GM21825 (cell line): ENCODE results near the gene DNER.
A peak's percentile ranks its signal among the peaks of the same experiment; 100 is the strongest.
"Not testable (repeated sequence)": the region's sequence is repeated elsewhere in the genome, so short reads cannot be mapped to it uniquely, and the experiment has no call there.

Source experiments
- ATAC-seq: cut with Tn5 transposase; IDR thresholded peaks from one replicate; pipeline ENCODE4 v1.9.1; 2021; ENCODE audit warnings: mild to moderate bottlenecking, moderate library complexity; ENCODE audit not compliant: unreplicated experiment

Gene DNER

DNA sequence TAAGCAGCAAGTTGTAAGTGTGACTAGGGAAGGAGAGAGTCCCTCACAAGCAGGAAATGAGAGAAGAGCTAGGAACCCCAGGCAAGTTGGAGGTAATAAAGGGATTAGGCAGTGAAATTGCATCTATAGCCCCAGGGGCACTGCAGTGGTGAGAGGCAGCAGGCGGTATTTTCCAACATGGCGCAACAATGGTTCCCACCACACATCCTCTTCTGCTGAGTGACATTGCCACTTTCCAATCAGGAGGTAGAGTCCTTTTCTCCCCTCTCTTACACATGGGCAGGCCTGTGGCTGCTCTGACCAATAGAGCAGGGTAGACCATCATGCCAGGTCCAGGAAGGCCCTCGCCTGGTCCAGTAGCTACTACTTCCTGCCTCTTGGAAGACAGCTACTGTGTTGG is 86.6 kb downstream of the DNER start:
- ATAC-seq = no peak

DNA sequence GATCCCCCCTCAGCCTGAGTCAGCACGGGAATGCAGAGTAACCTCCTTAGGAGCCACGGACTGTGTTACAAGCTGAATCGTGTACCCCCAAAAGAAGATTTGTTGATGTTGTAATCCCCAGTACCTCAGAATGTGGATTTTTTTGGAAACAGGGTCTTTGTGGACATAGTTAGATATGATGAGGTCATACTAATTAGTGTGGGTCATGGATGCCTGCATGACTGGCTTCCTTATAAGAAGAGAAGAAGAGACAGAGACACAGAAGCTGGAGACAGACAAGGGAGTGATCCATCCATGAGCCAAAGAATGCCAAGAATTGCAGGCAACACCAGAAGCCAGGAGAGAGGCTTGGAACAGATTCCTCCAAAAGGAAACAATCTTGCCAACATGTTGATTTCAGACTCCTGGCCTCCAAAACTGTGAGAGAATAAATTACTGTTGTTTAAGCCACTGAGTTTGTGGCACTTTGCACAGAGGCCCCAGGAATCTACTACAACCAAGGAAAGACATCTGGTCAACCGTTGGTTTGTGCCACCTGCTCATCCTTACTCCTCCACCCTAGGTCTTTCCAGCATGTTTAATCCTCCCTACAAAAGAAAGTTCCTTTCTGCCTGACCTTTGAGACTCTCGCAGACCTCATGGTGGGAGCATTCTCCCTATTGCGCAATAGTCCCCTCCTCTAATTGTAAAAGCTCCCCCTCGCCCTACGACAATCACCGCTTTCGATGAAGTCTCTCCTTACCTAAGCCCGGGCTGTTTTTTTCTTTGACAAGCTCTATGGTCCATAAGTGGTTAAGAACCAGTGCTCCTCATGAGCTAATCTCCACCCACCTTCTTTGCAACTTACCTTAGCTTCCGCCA is 91.6 kb downstream of the DNER start:
- ATAC-seq = no peak

DNA sequence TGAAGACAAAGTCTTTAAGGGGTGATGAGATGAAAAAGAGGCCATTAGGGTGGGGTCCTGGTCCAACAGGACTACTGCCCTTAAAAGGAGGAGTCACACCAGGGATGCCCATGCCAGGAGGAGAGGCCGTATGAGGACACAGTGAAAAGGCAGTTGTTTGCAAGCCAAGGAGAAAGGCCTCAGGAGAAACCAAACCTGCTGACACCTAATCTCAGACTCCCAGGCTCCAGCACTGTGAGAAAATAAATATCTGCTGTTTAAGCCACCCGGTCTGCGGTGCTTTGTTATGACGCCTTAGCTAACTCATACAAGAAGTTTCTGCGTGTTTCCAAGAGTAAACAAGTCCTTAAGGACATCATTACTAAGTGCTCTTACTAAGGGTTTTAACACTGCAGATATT is 93.6 kb downstream of the DNER start:
- no peak for ATAC-seq

DNA sequence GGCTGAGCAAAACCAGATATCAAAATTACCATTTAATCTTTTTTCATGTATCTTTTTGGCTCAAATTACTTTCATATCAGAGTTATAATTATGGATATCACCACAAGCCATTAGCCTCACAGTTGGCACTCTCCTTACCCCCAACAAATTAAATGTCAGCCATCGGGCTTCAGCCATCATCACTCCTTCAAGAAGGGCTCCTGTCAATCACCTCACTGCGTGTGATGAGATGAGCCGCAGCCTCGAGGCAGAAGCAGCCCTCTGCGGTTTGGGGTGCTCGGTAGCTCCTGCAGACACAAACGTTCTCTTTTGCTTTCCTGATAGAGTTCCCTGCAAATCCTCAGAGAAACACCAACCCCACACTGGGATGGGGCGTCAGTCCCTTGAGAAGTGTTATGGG is 94.1 kb downstream of the DNER start:
- ATAC-seq = no peak

DNA sequence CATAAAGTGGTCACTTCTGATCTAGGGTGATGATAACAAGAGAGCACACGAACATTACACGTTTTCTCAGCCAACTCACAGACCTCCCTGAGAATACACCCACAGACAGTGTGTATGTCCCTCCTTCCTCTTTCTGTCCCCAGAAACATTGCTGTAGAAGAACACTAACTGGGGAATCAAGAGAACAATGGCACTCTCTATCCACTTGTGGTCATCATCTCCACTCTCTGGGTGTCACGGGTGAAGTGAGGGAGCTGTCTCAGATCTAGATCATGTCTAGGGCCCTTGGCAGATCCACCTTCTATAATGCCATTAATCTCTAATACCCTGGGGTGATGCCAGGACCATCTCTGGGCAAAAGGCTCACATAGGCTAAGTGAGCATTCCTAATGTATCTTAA is 97.9 kb downstream of the DNER start:
- no peak for ATAC-seq

DNA sequence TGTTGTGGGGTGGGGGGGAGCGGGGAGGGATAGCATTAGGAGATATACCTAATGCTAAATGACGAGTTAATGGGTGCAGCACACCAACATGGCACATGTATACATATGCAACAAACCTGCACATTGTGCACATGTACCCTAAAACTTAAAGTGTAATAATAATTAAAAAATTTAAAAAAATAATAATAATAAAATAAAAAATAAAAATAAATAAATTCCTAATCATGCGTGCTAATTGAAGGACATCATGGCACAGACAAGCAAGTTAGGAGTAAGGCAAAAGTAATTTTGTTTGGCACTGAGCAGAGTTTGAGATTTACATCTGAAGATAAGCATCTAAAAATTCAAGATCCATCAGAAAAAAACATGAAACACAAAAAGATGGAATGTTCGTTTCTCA is 100.3 kb downstream of the DNER start:
- ATAC-seq = not testable (repeated sequence)

DNA sequence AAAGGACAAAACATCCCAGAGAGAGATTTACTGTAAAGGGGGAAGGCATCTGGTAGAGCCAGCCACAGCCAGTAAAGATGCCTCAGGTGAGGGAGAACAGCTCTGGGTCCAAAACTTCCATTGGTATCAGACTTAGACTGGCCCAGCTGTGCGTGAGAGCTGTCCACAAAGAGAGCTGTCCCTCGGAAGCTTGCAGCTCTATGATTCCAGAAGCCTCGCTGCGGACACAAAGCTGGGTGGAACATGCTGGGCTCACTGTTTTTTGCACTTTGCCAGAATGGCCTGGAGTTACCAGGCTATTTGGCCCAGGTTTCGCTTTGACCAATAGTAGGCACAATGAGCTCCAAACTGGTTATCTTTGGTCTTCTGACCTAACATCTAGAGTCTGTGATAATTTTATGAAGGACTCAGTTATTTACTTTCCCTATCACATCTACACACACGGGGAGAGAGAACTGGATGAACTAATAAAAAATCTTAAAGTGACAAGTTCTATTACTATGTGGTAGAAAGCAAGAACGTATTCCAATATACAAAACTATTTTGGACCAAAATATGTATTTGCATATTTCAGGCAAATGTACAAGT is 101.9 kb downstream of the DNER start:
- ATAC-seq = no peak

DNA sequence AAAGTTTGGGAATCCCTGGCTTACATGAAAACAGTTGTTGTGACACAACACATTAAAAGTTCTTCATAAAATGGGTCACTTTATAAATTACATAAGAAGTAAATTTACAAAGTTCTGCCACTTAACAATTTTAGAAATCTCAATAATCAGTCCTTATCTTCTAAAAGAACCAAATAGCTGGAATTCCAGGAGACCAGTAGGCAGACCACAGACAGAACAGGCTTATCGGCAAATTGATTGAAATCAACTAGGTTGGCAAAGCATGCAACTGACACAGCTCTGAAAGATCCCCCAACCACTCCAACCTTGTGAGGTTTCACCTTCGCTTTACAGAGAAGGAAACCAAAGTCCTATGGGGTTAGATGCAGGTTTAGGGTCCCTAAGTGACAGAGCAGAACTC is 103.0 kb downstream of the DNER start:
- no peak for ATAC-seq

DNA sequence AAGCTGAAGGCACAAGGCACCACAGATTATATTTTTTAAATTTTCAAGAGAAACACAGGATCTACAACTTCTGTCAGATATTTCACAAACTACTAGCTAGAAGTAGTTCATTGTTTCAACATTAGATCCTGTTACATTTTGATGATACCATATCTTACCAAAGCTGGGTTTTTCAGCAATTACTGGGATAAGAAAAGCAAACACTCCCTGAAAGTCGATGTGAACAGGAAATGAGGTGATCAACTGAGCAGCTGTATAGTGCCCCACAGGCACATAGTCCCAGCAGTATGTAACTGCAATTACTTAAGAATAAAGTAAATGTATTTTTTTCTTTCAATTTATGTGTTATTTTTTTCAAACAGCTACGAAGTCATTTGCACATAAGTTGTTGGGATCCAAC is 103.5 kb downstream of the DNER start:
- ATAC-seq = no peak

DNA sequence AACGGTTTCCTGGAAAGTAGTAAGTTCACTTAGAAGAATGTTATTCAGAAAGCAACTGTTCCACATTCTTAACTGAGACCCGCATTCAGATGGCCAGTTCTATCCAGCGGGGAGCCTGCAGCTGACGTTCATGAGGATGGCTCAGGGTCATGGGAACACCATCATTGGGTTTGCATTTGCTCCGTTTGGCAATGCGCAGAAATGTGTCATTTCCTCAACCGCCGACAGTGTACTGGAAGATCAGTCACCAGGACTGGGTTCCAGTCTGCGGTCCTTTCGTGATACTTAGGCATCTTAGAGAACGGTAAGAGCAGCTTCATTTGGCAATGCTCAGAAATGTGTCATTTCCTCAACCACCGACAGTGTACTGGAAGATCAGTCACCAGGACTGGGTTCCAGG is 104.0 kb downstream of the DNER start:
- no peak for ATAC-seq

DNA sequence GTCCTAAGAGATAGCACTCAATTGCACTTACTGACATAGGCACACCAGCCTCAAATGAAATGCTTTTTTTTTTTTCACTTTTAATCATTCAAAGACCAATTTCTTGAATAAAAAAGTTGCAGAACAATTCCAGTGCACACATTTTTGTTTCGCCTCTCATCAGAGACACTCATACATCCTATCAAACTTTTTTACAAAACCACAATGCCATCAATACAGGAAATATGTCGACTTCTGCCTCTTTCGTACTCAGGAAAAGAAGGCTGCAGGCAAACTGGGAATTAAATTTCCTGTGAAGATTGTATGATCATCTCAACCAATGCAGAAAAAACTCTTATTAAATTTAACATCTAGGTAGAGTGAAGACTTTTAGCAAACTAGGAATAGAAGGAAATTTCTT is 112.4 kb downstream of the DNER start:
- no peak for ATAC-seq

DNA sequence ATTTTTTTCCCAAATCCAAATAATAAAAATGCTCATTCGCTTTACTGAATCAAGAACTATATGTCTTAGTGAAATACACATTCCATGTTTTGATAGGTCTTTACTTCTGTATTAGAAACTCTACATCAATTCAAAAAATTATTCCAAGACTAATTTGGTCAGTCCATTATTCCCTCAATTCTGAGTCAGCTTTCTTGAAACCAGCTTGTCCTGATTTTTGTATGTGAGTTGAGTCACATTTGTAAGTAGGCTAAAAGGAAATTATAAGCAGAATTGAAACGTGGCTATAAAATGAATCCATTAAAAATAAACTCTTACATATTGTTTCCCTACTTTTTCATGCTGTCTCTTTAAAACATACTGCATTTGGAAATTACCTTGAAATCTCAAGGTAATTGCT is 113.0 kb downstream of the DNER start:
- no peak for ATAC-seq

DNA sequence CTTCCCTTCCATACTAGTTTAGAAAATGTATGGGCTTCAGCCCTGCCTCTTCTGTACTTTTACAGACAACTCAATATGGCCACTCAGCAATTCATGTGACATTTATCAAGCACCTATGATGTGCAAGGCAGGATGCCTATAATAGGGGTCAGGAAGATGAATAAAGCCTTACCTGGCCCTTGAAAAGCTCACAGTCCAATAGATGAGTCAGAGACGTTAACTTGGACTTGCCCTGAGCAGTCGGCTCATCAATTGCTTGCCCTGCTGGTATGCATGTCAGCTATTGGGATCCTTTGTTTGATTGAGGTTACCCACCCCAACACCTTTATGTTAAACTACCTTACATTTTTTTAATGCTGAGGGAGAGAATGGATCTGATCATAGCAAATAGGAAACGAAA is 116.1 kb downstream of the DNER start:
- ATAC-seq = no peak

DNA sequence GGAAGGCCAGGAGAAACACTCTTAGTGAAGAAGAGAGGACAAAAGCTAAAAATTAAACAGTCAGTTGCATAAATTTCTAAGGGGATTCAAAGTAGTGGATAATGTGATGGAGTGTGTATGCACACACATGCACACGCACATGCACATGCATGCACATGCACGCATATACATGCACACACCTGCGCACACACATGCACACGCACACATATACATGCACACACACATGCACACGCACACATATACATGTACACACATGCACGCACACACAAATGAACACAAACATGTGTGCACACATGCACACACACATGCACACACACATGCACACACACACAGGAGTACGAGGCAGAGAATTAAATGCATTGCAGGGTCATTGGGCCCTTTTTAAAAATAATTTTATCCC is 117.6 kb downstream of the DNER start:
- ATAC-seq = no peak

DNA sequence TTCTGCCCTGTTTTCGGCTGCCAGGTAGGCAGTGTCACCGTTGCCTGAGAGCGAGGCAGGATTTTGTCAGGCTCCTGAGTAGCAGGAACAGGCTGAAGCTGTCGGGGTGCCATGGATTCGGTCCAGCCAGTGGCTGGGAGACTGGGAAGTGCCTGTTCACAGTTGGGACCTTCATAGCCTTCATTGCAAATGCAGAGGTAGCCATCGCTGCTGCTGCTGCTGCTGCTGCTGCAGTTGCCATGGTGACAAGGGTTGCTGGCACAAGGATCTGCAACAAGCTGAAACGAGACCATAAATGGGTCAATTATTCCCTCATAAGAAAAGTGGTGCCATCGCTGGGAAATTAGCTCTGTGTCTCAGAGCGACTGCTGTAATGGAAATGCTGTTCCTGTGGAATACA is 122.7 kb downstream of the DNER start:
- ATAC-seq = no peak

DNA sequence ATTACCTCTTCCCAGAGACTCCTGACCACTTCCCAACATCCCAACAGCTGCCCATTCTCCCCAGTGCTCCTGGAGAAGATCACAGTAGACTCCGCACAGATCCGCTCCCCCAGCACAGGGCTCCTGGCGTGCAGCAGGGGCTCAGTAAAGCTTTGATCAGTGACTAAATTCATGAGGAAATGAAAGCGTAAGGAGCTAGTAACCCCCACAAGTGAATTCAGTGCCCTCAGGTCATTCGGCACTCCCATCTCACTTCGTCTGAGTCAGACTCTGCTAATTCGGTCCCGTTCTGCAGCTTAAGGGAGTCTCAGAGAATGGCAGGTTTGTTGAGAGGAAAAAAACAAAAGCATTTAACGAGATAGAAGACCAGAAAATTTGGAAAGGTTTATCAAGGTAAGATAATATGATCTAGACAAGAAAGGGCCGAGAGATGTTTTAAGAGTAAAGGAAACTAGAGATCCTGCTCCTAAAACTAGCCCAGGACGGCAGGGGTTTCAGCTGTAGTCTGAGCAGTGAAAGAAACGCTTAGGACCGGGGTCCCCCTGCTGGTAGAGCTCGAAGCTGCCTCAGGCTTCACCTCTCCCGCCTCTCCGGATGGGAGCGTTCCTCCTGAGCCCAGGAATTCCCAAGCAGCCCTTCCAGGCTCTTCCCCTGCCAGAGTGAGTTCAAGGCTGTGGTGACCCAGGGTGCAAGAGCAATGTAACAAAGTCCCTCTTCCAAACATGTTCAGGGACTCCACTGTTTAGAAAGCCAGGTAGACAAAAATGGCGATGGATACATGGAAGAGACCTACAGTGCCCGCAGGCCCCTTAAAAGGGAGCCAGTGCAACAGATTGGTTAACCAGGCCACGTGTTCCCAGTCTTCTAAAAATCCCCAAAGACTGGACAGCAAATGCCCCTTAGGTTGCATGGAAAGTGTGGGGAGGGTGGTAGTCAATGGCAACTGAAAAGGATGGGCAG is 127.3 kb downstream of the DNER start:
- ATAC-seq = peak; percentile 83

DNA sequence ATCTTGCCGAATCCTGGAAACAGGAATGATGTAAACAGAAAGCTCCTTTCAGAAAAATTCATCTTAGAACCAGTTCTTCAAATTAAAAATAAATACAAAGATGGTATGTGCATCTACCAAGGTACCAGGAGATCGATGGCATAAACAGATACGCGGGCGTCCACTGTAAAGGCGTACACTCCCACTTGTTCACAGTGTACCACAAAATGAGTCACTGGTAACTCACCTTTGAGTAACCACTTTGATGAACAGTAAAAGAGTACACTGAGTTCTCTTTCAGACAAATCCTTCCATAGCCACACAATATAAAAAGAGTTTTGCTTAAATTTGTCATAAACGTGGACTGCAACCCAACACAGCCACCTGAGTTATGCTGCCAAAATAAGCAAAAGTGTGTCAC is 128.3 kb downstream of the DNER start:
- ATAC-seq = no peak

DNA sequence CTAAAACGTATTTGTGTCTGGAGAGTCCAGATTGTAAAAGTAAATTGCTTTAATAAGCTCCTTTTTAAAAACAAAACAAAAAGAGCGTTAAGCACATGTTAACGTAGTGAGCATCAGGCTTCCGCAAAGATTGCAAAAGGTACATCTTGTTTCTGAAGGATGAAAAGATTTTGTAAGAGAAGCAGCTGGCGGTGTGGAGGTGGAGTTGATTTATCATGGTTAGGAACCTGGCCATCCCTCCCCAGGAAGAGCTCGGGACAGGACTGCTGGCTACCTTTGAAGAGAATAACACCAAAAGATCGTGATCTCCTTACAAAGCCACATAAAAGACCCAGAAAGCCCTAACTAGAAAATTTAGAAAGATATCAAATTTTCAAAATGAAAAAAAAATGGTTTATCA is 132.2 kb downstream of the DNER start:
- ATAC-seq = no peak

DNA sequence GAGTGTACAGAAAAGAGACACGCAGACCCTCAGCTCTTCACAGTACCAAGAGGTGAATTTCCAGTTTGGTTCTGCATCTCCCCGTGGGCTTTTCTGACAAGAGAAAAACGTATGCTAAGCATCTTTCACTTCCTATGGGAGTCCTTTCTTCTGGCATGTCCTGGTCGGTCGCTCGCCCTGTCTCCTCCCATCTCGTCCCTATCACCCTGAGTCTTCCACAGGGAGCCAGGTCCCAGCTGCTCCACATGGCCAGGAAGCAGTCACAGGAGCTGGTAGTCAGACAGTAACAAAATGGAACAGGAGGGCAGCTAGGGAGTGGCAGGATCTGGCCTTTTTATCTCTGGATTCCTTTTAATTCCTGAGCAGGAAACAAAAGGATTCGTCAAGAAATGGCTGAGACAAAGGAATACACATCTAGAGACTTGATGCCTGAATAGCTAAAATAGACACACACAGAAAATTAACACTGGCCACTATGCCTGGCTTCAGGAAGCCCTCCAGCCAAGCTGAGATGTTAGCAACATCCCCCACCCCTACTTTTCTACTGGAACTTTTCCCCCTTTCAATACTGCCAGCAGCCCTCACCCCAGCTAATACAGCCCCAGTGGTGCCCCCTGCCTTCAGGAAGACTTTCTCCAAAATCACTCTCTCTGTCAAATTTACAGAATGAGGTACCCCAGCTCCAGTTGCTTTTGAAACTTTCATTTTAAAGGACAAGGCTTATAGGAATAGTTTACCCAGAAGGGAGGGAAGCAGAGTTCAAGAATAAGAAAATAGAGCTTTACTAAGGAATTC is 136.1 kb downstream of the DNER start:
- no peak for ATAC-seq

DNA sequence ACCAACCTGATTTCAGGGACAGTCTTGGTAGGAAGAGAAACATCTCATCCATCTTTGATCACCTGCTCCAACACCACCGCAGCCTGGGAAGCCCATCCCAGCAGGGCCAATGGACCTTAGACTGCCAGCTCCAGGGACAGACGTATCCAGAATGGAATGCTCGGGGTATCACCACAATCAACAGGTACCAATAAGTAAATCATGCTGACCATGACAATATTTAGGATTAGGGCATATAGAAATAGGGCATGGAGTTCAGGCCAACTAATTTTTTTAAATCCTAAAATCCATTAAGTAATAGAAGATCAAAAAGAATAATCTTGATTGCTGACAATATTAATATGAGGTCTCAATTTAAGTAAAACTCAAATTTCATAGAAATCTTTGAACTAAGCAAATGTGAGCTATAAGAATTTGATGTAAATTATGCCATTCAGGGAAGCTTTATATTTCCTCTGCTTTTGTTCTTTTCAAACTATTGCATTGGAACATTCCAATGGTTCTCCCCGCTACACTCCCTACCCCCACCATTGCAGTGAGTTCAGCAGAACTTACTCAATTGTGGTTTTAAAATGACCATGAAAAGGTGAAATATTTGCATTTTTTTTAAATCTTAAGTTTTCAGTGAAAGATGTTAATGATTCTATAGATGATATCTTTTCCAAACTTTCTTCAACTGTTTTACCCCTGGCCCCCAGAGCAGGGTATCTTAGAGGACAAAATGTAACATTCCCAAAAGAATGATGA is 138.6 kb downstream of the DNER start:
- no peak for ATAC-seq
